ENCODE data around the gene MED13L.
"Not testable (repeated sequence)": the region's sequence is repeated elsewhere in the genome, so short reads cannot be mapped to it uniquely, and the experiment has no call there.

Gene MED13L

GRCh38 chr12:116064493-116064892, 213.0 kb downstream of the MED13L start:
- DNase-seq (ENCODE audit: low read depth in 2 of 3, low spot score in 1 of 3) = no peak

DNA sequence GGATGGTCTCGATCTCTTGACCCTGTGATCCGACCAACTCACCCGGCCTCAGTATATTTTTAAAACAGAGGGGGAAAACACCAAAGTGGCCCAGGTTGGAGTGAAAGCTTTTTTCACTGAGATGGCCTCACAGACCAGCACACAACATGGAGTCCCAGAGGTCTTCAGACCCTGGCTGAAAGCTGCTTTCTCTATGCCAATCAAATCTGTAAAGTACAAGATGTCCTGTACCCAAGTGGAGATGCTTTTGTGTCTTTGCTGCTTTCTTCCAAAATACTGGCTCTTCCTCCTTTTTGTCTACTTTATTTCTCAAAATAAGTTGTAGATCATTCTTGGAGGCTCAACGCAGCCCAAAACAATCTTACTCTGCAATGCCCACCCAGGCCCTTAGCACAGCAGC, 214.8 kb downstream of the MED13L start:
- no peak for DNase-seq (ENCODE audit: low read depth in 2 of 3, low spot score in 1 of 3)

DNA sequence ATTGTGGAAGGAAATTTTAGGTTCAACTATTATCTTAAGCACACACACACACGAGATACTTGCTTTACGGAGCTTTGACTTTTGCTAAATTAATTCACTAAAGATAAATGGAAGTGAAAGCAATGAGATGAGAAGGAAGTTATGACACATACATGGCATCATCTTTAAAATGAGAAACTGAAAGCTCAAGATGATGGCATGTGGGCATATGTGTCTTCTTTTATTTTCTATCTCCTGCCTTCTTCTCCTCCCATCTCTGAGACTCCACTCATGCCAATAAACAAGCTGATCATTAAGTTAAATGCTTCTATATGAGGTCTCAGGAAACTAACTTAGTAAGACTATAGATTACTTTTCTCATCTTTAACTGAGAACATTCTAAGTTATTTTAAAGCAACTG, 216.7 kb downstream of the MED13L start:
- no peak for DNase-seq (ENCODE audit: low read depth in 2 of 3, low spot score in 1 of 3)

GRCh38 chr12:116059904-116060303, 217.6 kb downstream of the MED13L start:
- no peak for DNase-seq (ENCODE audit: low read depth in 2 of 3, low spot score in 1 of 3)

DNA sequence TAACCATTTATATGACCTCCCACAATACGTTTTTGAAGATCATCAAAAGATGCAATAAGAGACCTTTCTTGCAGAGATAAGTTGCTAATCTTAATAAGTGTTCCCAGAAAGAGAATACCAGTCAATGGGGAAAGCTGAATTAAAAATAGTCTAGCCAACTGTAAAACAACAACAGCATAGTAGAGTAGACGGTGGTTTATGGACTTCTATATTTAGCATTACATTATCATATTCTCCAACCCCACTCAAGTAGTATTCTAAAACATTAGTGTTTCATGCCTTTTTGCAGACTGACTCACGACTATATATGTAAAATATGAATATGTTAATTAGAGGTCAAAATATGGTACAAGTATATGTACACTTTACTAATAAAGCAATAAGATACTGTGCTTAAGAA, 218.9 kb downstream of the MED13L start:
- DNase-seq (ENCODE audit: low read depth in 2 of 3, low spot score in 1 of 3) = no peak

DNA sequence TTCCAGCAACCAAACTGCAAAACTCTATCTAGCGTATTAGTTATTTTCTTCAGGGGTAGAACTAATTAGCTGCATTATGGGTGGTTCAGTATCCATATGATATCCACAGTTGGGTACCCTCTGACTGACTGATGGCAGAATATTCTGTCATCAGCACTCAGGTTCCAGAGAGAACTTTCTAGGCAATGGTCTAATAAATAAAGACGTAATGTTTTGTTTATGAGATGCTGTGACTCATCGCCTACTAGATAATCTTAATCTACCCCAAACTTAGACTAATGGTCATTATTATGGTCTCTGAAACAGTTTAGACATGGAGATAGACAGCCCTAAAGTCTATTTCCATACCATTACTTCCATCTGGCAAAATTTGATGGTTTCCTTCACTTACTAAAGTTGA, 220.1 kb downstream of the MED13L start:
- DNase-seq (ENCODE audit: low read depth in 2 of 3, low spot score in 1 of 3) = no peak

DNA sequence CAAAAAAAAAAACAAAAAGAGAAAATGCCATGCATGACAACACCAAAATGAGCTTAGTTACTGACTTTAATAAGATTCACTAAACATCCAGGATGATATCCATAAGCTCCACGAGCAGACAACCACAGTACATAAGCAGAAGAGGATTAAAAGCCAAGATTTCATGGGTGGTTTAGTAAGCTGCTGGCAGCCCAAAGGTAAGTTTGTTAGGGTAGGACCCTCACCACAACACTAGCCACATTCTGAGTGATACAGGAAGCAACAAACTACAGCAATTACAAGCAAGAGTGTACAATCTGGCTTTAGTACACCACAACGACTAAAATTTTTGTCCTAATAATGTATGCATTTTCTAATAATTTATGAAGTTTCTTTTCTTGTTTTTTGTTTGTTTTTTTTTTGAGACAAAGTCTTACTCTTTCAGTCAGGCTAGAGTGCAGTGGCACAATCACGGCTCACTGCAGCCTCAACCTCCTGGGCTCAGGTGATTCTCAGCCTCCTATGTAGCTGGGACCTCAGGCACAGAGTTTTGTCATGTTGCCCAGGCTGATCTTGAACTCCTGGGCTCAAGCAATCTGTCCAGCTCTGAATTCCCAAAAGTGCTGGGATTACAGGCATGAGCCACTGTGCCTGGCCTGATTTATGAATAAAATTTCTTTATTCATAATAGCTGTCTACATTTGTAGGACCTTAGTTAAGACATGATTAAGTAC, 221.4 kb downstream of the MED13L start:
- no peak for DNase-seq (ENCODE audit: low read depth in 2 of 3, low spot score in 1 of 3)

- DNase-seq (ENCODE audit: low read depth in 2 of 3, low spot score in 1 of 3) = no peak
Observed at GRCh38 chr12:116054280-116054679, 223.2 kb downstream of the MED13L start.

DNA sequence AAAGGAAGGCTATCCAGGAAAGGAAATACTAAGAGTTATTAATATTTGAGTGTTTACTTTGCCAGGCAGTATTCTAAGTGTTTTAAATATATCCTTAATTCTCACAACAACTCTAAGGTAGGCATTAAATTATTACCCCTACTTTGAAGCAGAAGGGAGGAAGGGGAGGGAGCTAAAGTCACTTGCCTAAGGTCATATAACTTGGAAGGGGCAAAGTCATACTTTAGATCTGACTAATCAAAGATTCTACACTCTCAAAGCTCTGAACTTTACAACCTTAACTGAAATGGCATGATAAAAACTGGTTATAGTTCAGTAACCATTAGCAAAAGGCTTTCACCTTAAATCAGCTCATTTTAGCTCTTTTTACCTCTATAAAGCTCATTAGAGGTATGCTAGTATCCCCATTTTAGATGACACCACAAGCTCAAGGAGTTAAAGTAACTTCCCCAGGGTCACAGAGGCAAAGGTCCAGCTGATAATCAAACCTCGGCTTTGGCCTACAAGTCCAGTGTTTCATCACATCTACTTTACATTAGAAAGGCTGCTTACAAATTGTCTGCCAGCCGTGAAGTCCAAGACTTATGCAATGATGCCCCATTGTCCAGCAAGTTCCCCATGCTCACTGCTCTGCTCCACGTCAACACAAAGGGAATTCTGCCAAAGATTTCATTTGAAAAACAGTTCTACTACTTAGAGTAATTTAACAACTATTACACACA, 223.9 kb downstream of the MED13L start:
- no peak for DNase-seq (ENCODE audit: low read depth in 2 of 3, low spot score in 1 of 3)

DNA sequence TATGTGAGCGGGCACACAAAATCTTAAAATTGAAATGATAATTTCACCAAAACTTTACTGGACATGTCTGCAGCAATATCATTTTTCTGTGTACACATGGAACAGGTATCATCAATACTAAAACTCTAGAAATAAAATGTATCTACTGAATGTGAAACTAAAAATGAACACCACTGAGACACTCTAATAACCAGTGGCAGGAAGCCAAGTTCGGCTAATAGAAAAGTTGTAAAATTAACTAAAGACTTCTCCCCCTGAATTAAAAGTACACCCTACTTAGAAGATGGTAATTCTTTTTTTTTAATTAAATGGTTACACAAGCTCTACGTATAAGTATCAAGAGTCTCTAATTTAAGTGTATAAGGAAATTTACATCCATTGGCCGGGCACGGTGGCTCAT, 227.2 kb downstream of the MED13L start:
- no peak for DNase-seq (ENCODE audit: low read depth in 2 of 3, low spot score in 1 of 3)

- no peak for DNase-seq (ENCODE audit: low read depth in 2 of 3, low spot score in 1 of 3)
Observed at GRCh38 chr12:116048879-116049278, 228.6 kb downstream of the MED13L start.

DNA sequence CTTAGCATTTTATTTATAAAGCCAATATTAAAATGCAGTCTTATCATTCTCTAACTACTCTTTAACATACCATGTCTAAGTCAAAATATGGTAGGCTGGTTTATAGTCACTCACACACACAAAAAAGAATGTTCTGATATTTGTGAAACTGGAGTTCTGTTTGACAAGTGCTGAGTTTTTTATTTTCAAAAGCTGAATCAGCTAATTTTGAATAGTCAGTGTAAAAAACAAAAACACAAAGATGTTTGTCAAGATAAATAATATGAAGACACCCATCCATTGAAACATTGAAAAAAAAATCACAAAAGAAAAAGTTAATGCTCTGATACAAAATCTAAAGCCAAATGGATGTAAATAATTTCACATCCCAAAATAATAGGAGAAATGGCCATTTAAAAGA, 231.5 kb downstream of the MED13L start:
- DNase-seq (ENCODE audit: low read depth in 2 of 3, low spot score in 1 of 3) = no peak

- DNase-seq (ENCODE audit: low read depth in 2 of 3, low spot score in 1 of 3) = no peak
Observed at GRCh38 chr12:116045150-116045549, 232.3 kb downstream of the MED13L start.

- no peak for DNase-seq (ENCODE audit: low read depth in 2 of 3, low spot score in 1 of 3)
Observed at GRCh38 chr12:116043659-116044535, 233.6 kb downstream of the MED13L start.

GRCh38 chr12:116040402-116040801, 237.1 kb downstream of the MED13L start:
- no peak for DNase-seq (ENCODE audit: low read depth in 2 of 3, low spot score in 1 of 3)

- DNase-seq (ENCODE audit: low read depth in 2 of 3, low spot score in 1 of 3) = no peak
Observed at GRCh38 chr12:116039081-116039480, 238.4 kb downstream of the MED13L start.

- no peak for DNase-seq (ENCODE audit: low read depth in 2 of 3, low spot score in 1 of 3)
Observed at GRCh38 chr12:116037941-116038837, 239.3 kb downstream of the MED13L start.

GRCh38 chr12:116033765-116034164, 243.7 kb downstream of the MED13L start:
- no peak for DNase-seq (ENCODE audit: low read depth in 2 of 3, low spot score in 1 of 3)

DNA sequence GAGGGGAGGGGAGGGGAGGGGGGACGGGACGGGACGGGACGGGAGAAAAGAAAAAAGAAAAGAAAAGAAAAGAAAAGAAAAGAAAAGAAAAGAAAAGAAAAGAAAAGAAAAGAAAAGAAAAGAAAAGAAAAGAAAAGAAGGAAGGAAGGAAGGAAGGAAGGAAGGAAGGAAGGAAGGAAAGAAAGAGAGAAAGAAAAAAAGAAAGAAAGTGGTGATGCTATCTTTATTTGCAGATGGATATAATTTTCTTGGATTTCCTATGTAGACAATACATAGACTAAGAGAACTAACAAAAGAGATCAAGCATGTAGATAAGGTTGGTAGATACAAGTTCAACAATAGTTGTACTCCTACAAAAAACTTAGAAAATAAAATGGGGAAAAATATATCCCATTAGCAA, 245.9 kb downstream of the MED13L start:
- not testable (repeated sequence) for DNase-seq (ENCODE audit: low read depth in 2 of 3, low spot score in 1 of 3)

DNA sequence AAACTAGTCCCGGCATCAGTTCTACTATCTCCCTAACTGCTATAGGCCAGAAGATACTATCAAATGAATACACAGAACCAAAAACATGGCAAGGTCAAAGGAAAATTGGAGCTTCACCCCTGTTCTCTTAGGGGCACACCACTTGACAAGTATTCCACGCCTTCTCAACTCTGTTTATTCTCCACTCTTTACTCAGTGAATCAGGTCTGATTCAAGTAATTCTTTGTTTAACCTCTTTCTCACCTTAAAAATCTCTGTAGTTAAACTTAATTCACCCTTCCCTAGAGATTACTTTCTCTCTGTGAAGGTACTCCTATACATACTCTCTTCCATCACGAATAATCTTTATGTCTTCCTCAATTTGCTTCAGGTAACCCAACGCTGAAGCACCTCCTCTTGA, 248.9 kb downstream of the MED13L start:
- no peak for DNase-seq (ENCODE audit: low read depth in 2 of 3, low spot score in 1 of 3)

- no peak for DNase-seq (ENCODE audit: low read depth in 2 of 3, low spot score in 1 of 3)
Observed at GRCh38 chr12:116027551-116027821, 250.0 kb downstream of the MED13L start.

Measured in stimulated activated CD4-positive, alpha-beta T cell treated with anti-CD3 and anti-CD28 coated beads, Interleukin-12 subunit alpha, Interleukin-12 subunit beta, amount 100 ng/mL, for 48 hours (primary cell).